ENCODE data around the gene OR2W3.

OR2W3 gene

DNA sequence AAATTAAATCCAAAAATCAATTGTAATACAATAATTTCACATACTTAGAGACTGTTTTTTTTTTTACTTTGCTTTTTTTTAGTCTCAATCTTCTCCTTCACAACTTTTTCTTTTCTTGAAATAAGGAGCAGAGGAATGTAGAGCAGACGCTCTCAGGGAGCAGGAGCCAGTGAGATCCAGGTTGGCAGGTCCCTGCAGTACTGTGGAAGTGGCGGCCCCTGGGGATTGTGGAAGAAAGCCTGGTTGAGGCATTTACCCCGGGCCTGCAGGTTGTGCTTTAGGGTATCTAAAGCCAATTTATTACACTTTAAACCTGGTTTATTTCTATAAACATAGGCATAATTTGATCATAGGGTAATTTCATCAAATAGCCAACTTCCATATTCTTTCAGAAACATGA is 28.6 kb downstream of the OR2W3 start:
- DNase-seq: no peak

DNA sequence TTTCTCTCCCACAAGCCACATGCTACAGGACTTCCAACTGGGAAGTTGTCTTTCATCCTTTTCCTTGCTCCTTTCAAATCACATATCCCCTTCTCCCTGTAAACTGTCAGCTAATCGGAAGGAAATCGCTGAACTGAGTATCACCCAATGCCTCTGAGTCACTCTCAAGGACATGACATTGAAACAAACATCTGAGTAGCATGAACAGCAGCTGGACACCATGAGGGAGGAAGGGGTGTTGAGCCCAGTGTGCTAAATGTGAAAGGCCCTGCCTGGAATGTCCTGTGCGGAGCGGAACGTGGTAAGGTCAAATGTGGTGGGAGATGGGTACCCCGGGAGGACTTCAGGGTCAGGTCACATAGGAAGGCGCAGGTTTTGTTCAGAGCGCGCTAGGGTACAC is 29.5 kb downstream of the OR2W3 start, which contains the start of gene OR2AJ1:
OR2AJ1 (plus strand) TSS at position 22 of the 400 bp plus-strand sequence. CDS start 8,880 bp downstream, outside the sequence.
- DNase-seq: no peak

- no peak for DNase-seq
These were observed 38.6 kb downstream of the OR2W3 start for GRCh38 chr1:247933989-247934388.

- no peak for DNase-seq
These were observed 40.4 kb downstream of the OR2W3 start for GRCh38 chr1:247935781-247936180.

DNA sequence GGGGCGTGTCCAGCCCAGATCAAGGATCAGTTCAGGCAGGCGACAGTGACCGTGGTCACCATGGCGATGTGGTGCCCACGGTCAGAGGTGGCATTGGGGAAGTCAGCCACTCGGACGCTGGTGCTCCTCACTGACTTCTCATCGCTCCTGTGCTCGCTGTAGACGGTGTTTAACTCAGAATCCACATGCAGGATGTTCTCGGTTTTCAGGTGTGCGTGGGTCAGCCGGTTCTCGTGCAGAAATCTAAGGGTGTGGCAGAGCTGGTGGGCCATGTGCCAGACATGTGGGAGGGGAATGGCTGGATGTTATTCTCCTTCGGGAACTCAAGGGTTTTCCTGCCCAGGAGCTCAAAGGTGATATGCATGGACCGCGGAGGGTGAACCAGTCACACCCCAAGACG is 41.0 kb downstream of the OR2W3 start:
- DNase-seq: no peak

DNA sequence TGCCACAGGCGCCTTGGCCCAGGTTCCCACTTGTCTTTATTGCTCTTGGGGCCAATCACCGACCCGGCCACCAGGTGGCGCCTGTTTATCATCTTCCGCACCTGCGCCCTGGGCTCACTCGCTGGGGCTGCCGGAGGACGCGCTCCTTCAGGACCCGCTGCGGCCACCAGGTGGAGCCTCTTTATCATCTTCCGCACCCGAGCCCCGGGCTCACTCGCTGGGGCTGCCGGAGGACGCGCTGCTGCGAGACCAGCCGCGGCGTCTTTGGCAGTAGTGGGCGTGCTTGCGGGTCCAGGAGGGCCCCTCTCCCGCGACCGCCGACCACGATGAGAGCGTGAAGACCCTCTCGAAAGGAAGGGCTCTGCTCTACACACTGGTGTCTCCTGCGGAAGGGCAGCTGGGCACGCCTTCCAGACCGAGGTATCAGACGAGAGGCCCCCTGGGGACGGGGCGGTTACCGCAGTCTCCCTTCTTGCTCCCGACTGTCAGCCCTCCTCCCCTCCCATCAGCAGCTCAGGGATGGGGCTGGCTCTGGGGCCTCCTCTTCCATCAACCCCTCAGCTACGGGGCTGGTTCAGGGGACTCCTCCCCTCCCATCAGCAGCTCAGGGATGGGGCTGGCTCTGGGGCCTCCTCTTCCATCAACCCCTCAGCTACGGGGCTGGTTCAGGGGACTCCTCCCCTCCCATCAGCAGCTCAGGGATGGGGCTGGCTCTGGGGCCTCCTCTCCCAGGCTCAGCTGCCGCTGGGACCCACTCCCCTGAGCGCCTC is 41.8 kb downstream of the OR2W3 start:
- peak; percentile 85 for DNase-seq

- no peak for DNase-seq
These were observed 47.2 kb downstream of the OR2W3 start for GRCh38 chr1:247942624-247943023.
